PC-3 (cell line): ENCODE data around the gene KRCC1.

ENCODE experiments used
- CTCF ChIP-seq: fragments of 300-600 bp; sonication (generic); conservative IDR thresholded peaks from 2 replicates; pipeline ENCODE4 v1.5.1; 2017; ENCODE audit warnings: antibody characterized with exemption, low read depth, mild to moderate bottlenecking, low read length
- EZH2 ChIP-seq: fragments of 300-600 bp; sonication (generic); IDR thresholded peaks from one replicate; pipeline ENCODE4 v1.6.1; 2017; ENCODE audit warnings: antibody characterized with exemption, mild to moderate bottlenecking, low read length; ENCODE audit not compliant: unreplicated experiment
- EZH2phosphoT487 ChIP-seq: fragments of 300-600 bp; sonication (generic); IDR thresholded peaks from 2 replicates; pipeline ENCODE4 v1.6.1; 2018; ENCODE audit warnings: mild to moderate bottlenecking, antibody characterized with exemption, low read length, borderline replicate concordance

DNA sequence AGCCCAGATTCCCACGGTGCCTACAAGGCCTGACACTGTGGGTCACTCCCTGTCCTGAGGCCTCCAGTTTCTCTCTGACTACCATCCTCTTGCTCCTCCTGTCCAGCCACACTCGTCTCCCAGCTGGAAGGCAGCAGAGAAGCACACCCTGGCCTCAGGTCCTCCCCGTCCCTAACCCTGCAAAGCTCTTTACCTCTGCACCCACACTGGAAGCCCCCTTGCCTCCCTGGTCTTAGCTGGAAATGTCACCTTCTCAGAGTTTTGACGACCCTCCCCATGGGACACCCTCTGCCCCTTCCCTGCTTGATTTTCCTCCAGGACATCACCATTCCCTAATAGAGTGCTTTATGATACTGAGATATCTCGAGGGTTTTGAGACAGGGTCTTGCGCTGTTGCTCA lies 49.8 kb downstream of the KRCC1 start:
- no peak for TF ChIP-seq CTCF
- no peak for TF ChIP-seq EZH2
- TF ChIP-seq EZH2phosphoT487 = no peak
